Measurements from ENCODE around the gene JOSD2.
"Not testable (repeated sequence)": the region's sequence is repeated elsewhere in the genome, so short reads cannot be mapped to it uniquely, and the experiment has no call there.

Gene JOSD2

DNA sequence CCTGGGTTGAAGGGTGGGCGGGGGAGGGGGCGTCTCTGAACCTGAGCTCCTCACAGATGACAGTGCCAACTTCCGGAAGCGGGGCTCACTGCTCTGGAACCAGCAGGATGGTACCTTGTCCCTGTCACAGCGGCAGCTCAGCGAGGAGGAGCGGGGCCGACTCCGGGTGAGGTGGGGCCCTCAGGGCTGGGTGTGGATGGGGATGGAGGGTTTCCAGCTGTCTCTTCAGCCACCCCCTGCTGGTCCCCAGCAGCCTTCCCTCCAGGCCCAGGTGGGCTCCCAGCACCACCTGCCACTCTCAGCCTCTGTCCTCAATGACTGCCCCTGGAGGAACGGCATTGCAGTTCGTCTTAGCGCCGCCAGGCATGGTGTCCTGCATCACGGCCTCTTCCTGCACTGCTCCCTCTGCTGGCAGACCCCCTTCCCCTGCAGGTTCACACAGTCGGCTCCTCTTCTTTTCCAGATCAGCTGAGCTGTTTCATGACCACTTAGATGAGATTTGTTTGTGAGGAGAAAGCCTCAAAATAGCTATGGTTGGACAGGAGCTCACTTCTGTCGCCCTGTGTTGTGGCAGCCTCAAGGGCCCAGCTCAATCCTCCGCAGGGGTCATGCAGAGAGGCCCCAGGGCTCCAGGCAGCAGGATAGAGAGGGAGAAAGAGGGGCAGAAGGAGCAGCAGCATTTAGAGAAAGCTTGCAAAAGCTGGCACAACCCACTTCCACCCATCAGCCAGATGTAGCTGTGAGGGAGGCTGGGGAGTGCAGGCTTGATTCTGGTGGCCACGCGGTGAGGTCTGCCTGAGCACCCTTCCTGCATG is 31.9 kb downstream of the JOSD2 start:
- no peak for DNase-seq (ENCODE audit: low read depth, low spot score)

GRCh38 chr19:50477751-50478515 is 33.1 kb downstream of the JOSD2 start:
- no peak for DNase-seq (ENCODE audit: low read depth, low spot score)

DNA sequence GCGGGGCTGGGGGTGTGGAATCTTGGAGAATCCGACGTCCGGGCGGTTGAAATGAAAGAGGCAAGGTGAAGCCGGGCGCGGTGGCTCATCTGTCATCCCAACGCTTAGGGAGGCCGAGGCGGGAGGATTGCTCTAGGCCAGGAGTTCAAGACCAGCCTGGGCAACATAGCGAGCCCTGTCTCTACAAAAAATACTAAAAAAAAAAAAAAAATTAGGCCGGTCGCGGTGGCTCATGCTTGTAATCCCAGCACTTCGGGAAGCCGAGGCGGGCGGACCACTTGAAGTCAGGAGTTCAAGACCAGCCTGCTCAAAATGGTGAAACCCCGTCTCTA is 34.1 kb downstream of the JOSD2 start:
- no peak for DNase-seq (ENCODE audit: low read depth, low spot score)

- DNase-seq (ENCODE audit: low read depth, low spot score), result peak; percentile 84
Observed at GRCh38 chr19:50476224-50476906, 34.6 kb downstream of the JOSD2 start, which contains the start of the genes EMC10 and GARIN5A. TSS of gene EMC10 (plus strand) at chr19:50476507. CDS start at chr19:50476545, 38 bp downstream. TSS of gene GARIN5A (minus strand) at chr19:50476848. CDS start at chr19:50476388, 460 bp downstream.

DNA sequence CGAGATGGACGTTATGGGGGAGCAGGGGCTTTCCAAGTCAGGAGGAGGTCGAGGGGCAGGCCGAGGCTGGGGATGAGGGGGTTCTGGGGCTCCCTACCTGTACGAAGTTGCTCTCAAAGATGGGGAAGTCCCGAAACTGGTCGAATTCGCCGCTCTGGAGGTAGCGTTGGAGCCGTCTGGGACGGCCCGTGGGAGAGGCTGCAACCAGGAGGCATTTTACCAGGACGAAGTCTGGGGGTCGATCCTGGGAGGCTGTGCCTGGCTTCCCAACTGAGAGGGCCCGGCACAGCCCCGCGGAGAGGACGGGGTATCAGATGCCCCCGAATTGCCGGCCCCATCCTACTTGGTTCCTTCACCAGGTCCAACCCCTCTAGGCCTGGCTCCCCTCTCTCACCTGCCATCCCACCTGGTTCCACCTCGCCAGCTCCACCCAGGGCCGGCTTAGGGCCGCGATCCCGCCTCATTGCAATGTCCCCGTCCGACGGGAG is 35.2 kb downstream of the JOSD2 start:
- no peak for DNase-seq (ENCODE audit: low read depth, low spot score)

DNA sequence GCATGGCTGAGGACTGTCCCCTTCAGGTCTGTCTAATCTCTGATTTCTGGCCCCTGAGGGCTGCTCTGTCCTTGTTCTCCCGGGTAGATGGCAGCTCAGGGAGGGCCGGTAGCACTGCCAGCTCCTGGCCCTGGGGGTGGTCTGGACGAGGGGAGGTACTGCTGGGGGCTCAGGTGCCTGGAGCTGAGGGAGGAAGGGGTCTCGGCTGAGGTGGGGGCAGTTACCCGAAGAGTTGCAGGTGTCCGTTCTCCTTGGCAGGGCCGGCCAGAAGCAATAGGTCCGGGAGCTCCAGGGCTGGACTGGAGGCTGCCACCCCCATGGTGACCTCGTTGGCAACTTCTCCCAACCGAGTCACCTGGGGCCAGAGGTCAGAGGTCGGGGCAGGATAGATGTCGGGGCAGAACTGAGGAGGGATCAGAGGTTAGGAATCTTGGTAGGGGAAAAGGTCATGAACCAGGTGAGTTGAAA is 35.9 kb downstream of the JOSD2 start:
- DNase-seq (ENCODE audit: low read depth, low spot score), result no peak

- DNase-seq (ENCODE audit: low read depth, low spot score), result not testable (repeated sequence)
Observed at GRCh38 chr19:50473336-50473735, 37.7 kb downstream of the JOSD2 start.

GRCh38 chr19:50468818-50469217 is 42.2 kb downstream of the JOSD2 start:
- DNase-seq (ENCODE audit: low read depth, low spot score), result no peak

GRCh38 chr19:50467566-50467965 is 43.4 kb downstream of the JOSD2 start:
- DNase-seq (ENCODE audit: low read depth, low spot score), result no peak

- DNase-seq (ENCODE audit: low read depth, low spot score), result no peak
Observed at GRCh38 chr19:50466706-50467039, 44.3 kb downstream of the JOSD2 start.

DNA sequence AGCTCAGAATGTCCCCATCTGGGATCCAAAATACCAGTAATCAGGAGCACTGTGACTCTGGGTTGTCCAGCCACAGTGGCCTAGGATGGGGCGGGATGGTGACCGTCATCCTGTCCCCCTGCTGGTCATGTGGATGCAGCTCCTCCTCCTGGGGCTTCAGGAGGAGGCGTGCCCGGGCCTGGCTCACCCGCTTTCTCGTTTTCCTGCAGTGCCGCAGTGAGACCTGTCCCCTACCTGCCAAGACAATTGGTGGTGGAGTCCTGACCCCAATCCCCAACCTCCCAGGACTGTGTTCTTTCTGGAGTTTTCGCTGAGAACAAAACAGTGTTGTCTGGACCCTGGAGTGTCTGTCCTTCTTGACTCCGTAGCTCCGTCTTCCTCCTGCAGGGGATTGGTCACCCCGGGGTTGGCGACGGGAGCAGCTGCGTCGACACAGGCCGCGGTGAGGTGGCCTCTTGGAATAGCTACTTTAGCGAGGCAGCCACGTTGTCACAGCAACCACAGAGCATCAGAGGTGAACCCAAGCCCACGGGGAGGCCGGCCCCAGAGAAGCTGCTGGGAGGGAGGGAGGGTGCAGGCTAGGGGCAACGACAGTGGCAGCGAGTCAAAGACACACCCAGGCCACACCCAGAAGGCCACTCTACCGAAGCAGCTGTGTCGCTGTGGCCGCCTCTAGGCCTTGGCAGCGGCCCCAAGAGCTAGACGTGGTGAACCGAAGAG is 44.8 kb downstream of the JOSD2 start:
- no peak for DNase-seq (ENCODE audit: low read depth, low spot score)

DNA sequence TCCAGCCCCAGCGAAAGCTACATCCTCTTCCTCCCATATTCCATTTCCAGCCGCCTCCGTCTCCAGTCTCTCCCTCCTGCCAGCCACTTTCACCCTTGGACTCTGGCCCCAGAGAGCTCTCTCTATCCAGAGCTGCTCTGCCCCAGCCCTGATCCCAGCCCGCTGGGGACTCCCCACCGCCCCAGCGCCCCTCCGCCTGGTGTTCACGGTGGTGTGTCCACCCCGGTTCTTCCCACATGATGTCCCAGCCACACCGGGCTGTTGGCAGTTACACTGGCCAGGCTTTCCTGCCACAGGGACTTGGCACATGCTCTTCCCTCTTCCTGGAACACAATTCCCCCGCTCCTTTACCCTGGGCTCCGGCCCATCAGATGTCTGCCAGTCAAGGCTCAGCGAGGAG is 46.0 kb downstream of the JOSD2 start:
- no peak for DNase-seq (ENCODE audit: low read depth, low spot score)

GRCh38 chr19:50464348-50464747 is 46.6 kb downstream of the JOSD2 start:
- no peak for DNase-seq (ENCODE audit: low read depth, low spot score)

DNA sequence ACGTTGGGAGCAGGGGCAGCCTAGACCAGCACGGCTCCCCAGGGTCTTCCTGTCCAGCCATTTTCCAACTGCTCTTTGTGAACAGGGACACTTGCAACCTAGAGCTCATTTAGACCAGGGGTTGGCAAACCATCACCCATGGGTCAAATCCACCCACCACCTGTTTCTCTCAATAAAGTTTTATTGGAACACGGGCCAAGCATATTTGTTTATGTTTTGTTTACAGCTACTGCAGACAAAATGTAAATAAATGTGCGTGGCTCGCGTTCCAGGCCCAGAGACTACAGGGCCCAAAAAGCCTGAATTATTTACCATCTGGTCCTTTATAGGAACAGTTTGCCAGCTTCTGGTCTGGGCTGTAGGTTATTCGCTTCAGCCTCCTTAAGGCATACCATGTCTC is 48.0 kb downstream of the JOSD2 start:
- DNase-seq (ENCODE audit: low read depth, low spot score), result no peak

GRCh38 chr19:50461066-50461875 is 49.7 kb downstream of the JOSD2 start:
- DNase-seq (ENCODE audit: low read depth, low spot score), result peak; percentile 19

- DNase-seq (ENCODE audit: low read depth, low spot score), result no peak
Observed at GRCh38 chr19:50460161-50460765, 50.7 kb downstream of the JOSD2 start.

DNA sequence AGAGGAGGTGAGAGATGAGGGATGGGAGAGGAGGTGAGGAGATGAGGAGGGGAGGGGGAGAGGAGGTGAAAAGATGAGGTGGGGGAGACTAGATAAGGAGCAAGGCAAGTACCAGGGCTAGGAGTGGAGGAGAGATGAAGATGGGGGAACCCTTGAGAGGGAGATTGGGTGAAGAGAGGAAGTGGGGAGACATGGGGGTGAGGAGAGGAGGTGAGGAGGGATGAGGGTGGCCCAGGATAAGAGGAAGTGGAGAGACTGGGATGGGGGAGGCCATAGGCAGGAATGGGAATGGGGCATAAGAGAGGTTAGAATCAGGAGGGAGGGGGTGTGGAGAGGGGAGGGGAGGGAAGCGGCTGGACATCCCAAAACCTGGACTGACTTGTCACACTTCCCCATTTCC is 51.4 kb downstream of the JOSD2 start:
- no peak for DNase-seq (ENCODE audit: low read depth, low spot score)

GRCh38 chr19:50459067-50459456 is 51.9 kb downstream of the JOSD2 start:
- no peak for DNase-seq (ENCODE audit: low read depth, low spot score)

DNA sequence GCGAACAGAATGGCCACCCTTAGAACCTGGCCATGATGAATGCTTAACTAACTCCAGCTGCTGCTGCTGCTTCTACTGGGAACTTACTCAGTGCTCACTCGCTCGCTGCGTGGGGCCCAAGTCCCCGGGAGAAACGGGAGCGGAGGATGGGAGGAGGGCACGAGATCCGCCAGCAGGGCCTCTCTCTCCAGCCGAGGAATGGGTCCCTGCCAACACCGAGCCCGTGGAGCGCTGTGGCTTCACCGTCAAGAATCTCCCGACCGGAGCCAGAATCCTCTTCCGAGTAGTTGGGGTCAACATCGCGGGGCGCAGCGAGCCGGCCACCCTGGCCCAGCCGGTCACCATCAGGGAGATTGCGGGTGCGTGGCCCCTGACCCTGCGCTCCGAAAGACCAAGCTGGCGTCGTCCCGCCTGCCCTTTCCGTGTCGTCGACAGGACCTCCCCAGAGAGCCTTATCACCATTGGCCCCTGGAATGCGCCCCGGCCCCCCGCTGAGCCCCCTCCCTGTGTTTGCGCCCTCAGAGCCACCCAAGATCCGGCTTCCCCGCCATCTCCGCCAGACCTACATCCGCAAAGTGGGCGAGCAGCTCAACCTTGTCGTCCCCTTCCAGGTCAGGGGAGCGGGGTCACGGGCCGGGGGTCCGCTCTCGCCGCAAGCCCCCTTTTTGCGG is 52.5 kb downstream of the JOSD2 start:
- no peak for DNase-seq (ENCODE audit: low read depth, low spot score)

DNA sequence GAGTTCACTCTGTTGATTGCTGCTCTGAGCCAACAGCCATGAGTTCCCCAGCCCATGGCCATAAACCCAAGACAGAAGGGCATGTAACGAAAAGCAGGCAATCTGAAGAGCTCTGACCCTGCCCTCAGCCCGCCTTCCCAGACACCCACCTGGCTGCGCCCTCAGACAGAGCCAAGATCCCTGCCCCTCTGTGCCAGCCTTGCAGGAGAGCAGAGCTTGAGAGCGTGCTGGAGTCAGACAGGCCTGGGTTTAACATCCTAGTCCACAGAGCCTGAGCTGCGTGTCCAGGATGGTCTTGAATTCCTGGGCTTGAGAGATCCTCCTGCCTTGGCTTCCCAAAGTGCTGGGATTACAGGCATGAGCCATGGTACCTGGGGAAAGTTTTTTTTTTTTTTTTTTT is 53.7 kb downstream of the JOSD2 start:
- no peak for DNase-seq (ENCODE audit: low read depth, low spot score)
